Measurements from ENCODE around the gene FUS. TPM values are rescaled to one million over a fixed set of nuclear protein-coding genes. Genes with fewer than 3 reads are reported as not detected.
A peak's percentile ranks its signal among the peaks of the same experiment; 100 is the strongest.

Gene FUS
- total and polyA plus RNA-seq, 2 of the 13 experiments (the other 11 are each of a cell fraction or from before 2014, with no cell fraction given): 68.1 to 168 TPM

DNA sequence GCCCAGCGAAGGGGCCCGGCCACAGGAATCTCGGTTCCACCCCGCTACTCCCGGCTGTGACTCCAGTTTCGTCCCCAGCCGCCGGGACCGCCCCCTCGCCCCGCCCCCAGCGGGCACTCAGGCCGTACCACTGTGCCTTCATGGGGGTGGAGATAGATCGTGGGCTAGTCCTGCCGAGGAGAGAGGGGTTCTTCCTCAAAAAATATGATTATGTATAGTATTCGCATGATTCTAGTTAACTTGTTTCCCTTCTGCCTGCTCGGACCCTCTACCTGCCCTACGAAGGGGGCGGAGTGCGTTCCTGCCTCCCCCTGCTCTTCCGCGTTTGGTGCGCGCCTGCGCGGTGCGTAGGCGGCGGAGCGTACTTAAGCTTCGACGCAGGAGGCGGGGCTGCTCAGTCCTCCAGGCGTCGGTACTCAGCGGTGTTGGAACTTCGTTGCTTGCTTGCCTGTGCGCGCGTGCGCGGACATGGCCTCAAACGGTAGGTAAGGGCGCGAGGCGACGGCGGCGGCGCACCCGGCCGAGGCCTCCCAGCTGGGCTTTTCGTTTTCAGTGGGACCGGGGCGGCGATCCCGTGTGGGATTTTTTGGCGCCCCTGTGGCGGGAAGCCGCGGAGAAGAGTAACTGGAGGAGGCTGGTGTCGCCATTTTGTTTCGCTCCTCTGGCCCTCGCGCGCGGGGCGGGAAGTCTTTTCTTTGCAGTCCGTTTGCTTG is at the start of gene FUS (continued):
- TF ChIP-seq ZSCAN5A (CRISPR knock-in tag; IDR thresholded peaks at IDR 0.05; ENCODE audit: borderline replicate concordance) (peak; percentile 88; the same call in 1 of the 2 replicates), GZF1 (CRISPR knock-in tag; IDR thresholded peaks at IDR 0.05) (no peak; the same call in 1 of the 2 replicates), HDAC6 (IDR thresholded peaks at IDR 0.05; ENCODE audit: low read depth, low read length) (peak; percentile 78; the same call in 1 of the 2 replicates), ZNF160 (CRISPR knock-in tag; IDR thresholded peaks at IDR 0.05) (no peak; the same call in 1 of the 2 replicates), RORA (CRISPR knock-in tag; IDR thresholded peaks at IDR 0.05) (no peak), NR0B2 (CRISPR knock-in tag; IDR thresholded peaks at IDR 0.05) (peak; percentile 68), ZNF142 (CRISPR knock-in tag; IDR thresholded peaks at IDR 0.05) (peak; percentile 34), MEF2D (CRISPR knock-in tag; IDR thresholded peaks at IDR 0.05) (no peak; the same call in none of the 2 replicates), PRPF4 (IDR thresholded peaks at IDR 0.05; ENCODE audit: low read depth, low read length, poor library complexity, severe bottlenecking) (no peak), NFKBIZ (CRISPR knock-in tag; IDR thresholded peaks at IDR 0.05) (peak; percentile 61; the same call in 1 of the 2 replicates), MEIS1 (CRISPR knock-in tag; IDR thresholded peaks at IDR 0.05; ENCODE audit: borderline replicate concordance) (peak; percentile 45), ZBTB38 (CRISPR knock-in tag; IDR thresholded peaks at IDR 0.05) (no peak; the same call in none of the 2 replicates), ZNF790 (CRISPR knock-in tag; IDR thresholded peaks at IDR 0.05; ENCODE audit: borderline replicate concordance) (peak; percentile 89; the same call in 1 of the 2 replicates), KMT2A (CRISPR knock-in tag; IDR thresholded peaks at IDR 0.05) (no peak; the same call in none of the 2 replicates), PLSCR1 (CRISPR knock-in tag; IDR thresholded peaks at IDR 0.05; ENCODE audit: borderline replicate concordance) (no peak), HNRNPH1 (optimal IDR thresholded peaks at IDR 0.05; ENCODE audit: low read depth, low read length) (no peak), DPF2 (CRISPR knock-in tag; IDR thresholded peaks at IDR 0.05; ENCODE audit: borderline replicate concordance, low read depth) (no peak; the same call in 1 of the 2 replicates), FOXM1 (CRISPR knock-in tag; IDR thresholded peaks at IDR 0.05) (peak; percentile 92), ETV6 (CRISPR knock-in tag; conservative IDR thresholded peaks at IDR 0.05) (peak; percentile 88; the same call in 1 of the 2 replicates)

All from HepG2 (cell line).